HFF-Myc (cell line): ENCODE results near the gene PANX2.

ENCODE experiments used
- DNase-seq: peaks from one replicate; pipeline ENCODE4 v3.0.0-alpha.2; 2011; ENCODE audit warnings: low read depth; ENCODE audit errors: extremely low read depth
- H3K4me3 ChIP-seq: replicated peaks from 2 replicates; pipeline ENCODE4 v1.5.1; 2011; ENCODE audit warnings: low read depth, mild to moderate bottlenecking, control low read depth, low read length
- TF ChIP-seq, protein P1 (sequence below): IDR thresholded peaks from 2 replicates; pipeline ENCODE4 v1.5.1; 2012; ENCODE audit warnings: mild to moderate bottlenecking, low read depth, low read length, control low read depth; ENCODE audit errors: missing control alignments

PANX2 gene

DNA sequence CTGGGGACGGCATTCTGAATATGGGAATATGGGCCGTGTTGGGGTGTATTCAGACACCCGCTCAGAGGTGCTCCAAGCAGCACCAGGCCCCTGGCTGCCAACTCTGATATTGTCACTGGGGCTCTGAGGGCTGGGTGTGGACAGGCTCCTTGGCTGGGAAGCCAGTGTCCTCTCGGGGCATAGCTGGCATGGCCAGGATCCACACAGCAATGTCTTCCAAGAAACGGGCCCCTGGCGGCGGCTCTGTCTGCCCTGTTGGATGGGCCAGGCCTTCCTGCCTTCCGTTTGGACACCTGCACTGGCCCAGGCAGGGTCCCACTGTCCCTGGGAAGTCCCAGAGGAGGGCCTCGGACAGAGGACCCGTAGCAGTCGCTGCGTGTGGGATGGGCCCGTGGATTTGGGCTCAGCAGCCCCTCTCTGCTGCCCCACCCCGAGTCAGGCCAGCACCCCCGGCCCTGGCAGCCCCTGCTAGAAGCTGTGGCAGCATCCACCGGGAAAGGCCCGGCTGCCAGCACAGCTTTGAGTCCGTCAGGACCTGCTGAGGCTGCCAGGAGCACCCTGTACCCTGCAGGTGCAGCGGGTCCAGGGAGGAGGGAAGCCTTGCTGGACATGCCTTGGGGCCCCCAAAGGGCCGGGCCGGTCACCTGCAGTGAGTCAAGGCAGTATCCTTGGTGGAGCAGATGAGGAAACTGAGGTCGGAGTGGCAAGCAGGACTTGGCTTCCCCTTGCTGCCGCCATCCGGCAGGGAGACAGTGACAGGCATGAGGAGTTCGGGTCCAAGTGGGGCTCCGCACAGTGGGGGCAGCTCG lies 4.1 kb downstream of the PANX2 start:
- H3K4me3 ChIP-seq, result no peak overlapping the region
- no peak for DNase-seq
- TF ChIP-seq, protein P1, sequence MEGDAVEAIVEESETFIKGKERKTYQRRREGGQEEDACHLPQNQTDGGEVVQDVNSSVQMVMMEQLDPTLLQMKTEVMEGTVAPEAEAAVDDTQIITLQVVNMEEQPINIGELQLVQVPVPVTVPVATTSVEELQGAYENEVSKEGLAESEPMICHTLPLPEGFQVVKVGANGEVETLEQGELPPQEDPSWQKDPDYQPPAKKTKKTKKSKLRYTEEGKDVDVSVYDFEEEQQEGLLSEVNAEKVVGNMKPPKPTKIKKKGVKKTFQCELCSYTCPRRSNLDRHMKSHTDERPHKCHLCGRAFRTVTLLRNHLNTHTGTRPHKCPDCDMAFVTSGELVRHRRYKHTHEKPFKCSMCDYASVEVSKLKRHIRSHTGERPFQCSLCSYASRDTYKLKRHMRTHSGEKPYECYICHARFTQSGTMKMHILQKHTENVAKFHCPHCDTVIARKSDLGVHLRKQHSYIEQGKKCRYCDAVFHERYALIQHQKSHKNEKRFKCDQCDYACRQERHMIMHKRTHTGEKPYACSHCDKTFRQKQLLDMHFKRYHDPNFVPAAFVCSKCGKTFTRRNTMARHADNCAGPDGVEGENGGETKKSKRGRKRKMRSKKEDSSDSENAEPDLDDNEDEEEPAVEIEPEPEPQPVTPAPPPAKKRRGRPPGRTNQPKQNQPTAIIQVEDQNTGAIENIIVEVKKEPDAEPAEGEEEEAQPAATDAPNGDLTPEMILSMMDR, result no peak

DNA sequence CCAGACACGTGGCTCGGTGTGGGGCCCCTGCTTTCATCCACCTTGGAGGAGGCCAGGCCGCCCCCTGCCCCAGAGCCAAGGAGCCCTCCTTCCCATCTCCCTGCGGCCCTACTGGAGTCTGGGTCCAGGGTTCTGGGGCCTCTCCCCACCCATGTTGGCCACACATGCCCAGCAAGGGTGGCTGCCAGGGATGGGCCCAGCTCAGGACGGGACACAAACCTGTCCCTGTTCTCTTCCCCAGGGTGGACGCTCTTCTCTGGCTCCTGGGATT lies 4.6 kb downstream of the PANX2 start:
- TF ChIP-seq, protein P1, result no peak
- no peak overlapping the region for H3K4me3 ChIP-seq
- no peak for DNase-seq

DNA sequence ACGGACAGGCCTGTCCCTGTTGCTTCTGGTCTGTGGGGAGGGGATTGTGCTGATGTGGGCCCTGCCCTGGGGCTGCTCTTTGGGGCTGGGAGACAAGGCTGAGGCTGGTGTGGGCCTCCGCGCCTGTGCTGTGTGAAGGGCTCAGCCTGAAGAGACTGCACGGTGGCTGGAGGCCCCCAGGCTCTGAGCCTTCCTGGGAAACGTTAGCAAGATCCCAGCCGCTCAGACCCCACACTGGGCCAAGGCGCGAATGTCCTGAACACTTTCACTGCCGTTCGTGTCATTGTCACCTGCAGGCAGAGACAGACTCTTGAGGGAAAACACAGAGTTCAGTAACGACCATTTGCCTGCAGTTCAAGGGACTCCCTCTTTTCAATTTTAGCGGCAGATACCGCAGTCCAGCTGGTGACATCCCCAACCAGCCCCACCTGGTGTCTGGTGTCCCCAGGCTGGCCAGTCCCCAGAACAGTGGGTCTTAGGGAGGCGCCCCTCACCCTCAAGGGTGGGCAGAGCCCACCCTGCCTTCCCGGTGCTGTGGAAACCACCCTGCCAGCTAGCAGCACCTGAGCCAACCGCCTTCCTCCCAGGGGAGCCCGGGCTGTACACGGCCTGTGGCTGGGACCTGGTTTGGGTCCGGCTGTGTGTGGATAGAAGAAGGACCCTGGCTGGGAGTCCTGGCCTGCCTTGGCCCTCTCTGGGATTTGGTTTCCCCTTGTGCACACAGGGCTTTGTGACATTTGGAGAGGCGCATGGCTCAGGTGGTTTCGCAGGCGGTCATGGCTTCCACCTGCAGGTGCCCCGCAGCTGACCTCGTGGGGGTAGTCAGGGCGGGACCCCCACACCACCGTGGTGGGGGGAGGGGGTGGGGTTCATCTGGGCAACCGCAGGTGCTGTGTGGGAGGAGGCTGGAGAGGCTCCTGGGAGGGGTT lies 5.7 kb downstream of the PANX2 start:
- TF ChIP-seq, protein P1, result no peak
- DNase-seq, result no peak
- no peak overlapping the region for H3K4me3 ChIP-seq

DNA sequence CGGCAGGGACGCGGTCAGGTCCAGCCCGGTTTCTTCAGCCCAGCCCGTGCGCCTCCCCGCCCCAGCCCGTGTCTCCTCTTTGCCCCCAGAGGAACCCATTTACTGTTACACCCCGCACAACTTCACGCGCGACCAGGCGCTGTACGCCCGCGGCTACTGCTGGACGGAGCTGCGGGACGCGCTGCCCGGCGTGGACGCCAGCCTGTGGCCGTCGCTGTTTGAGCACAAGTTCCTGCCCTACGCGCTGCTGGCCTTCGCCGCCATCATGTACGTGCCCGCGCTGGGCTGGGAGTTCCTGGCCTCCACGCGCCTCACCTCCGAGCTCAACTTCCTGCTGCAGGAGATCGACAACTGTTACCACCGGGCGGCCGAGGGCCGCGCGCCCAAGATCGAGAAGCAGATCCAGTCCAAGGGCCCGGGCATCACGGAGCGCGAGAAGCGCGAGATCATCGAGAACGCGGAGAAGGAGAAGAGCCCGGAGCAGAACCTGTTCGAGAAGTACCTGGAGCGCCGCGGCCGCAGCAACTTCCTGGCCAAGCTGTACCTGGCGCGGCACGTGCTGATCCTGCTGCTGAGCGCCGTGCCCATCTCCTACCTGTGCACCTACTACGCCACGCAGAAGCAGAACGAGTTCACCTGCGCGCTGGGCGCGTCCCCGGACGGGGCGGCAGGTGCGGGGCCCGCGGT lies 6.5 kb downstream of the PANX2 start:
- H3K4me3 ChIP-seq, result no peak overlapping the region
- TF ChIP-seq, protein P1, result no peak
- no peak for DNase-seq

DNA sequence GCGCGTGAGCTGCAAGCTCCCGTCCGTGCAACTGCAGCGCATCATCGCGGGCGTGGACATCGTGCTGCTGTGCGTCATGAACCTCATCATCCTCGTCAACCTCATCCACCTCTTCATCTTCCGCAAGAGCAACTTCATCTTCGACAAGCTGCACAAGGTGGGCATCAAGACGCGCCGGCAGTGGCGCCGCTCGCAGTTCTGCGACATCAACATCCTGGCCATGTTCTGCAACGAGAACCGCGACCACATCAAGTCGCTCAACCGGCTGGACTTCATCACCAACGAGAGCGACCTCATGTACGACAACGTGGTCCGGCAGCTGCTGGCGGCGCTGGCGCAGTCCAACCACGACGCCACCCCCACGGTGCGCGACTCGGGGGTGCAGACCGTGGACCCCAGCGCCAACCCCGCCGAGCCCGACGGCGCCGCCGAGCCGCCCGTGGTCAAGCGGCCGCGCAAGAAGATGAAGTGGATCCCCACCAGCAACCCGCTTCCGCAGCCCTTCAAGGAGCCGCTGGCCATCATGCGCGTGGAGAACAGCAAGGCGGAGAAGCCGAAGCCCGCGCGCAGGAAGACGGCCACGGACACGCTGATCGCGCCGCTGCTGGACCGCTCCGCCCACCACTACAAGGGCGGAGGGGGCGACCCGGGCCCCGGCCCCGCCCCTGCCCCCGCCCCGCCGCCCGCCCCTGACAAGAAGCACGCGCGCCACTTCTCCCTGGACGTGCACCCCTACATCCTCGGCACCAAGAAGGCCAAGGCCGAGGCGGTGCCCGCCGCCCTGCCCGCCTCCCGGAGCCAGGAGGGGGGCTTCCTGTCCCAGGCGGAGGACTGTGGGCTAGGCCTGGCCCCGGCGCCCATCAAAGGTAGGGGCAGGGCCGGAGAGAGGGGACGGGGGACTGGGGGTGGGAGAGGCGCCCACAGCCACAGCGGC lies 7.3 kb downstream of the PANX2 start:
- no peak overlapping the region for H3K4me3 ChIP-seq
- DNase-seq, result no peak
- TF ChIP-seq, protein P1, result no peak

DNA sequence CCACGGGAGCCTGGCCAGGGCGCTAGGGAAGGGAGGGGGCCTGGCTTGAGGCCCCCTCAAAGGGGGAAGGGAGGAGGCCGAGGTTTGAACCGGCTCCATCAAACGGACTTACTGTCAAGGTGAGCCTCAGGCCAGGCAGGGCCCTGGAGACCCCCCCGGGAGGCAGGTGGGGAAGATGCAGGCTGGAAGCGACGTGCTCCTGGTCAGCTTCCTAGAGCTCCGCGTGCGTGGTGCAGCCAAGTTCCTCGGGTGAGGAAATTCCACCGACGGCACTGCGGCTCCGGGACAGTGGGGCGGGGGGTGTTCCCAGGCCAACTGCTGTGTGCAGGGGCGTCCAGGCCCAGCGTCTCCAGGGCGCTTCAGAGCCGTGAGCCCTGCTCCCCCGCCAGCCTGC lies 7.9 kb downstream of the PANX2 start:
- no peak overlapping the region for H3K4me3 ChIP-seq
- TF ChIP-seq, protein P1, result no peak
- DNase-seq, result no peak
